HG03066 (cell line): ENCODE results near the gene KLK1.
A peak's percentile ranks its signal among the peaks of the same experiment; 100 is the strongest.

ENCODE experiments used
- ATAC-seq: cut with Tn5 transposase; IDR thresholded peaks from one replicate; pipeline ENCODE4 v1.9.1; 2021; ENCODE audit warnings: low read depth; ENCODE audit not compliant: unreplicated experiment

The KLK1 gene

DNA sequence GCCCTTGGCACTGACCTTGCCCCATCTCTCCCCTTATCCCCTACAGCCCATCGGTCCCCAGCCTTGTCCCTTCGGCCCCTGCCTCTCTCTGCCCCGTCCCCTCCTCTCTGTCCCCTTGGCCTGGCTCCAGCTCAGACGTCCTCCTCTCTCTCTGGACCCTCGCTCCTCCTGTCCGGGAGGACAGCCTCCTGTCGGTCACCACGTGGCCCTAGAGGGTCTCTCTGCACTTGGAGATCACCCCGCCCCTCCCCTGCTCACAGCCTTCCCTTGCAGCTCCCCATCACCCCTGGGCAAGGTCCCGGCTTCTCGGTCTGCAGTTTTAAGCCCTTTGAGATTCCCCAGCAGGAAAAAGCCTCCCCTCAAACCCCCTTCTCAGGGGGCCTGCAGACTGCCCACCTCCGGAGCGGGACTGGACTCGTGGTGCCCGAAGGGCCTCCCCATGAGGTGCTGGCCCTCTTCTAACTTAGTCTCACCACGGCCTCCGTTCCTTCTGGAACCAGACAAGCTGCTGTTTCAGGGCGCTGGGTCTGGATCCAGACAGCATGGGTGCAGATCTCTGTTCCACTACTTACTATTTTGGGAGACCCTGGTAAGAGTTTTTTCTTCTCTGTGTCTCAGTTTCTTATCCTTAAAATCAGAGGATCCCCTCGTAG lies 13.1 kb upstream of the KLK1 start:
- ATAC-seq, result no peak

DNA sequence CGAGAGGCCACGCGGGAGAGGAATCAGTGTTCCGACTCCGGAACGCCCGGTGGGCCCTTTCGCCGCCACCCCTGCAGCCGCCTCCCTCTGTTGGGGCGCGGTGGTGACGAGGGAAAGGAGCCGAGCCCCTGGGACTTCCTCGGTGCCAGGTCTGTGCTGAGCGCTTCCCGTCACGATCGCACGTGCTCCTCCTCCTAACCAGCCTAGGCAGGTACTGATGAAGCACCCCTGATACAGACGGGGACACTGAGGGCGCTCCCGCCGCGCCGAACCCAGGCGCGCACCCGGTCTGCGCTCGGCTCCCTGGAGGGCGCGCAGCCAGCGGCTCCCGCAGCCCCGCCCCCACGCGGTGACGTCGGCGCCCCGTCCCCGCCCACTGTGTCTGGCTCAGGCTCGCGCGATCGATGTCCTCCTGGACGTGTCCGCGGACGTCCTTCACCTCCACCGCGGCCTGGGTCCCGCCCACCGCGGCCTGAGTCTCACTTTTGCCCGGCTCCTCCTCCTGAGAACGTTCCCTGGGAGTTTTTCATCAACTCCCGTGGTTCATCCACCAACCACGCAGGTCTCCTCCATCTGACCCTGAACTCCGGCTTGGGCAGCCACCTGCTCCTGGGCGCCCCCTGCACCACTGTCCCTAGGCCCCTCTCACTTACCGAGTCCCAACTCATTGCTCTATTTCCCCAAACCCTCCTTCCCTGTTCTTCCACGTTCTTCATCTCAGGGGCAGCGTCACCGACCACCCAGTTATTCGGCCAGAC lies 12.4 kb upstream of the KLK1 start:
- ATAC-seq, result peak; percentile 82

GRCh38 chr19:50835103-50835784 lies 11.7 kb upstream of the KLK1 start:
- ATAC-seq, result no peak

- no peak for ATAC-seq
These were observed 10.2 kb upstream of the KLK1 start for GRCh38 chr19:50833802-50834167.

DNA sequence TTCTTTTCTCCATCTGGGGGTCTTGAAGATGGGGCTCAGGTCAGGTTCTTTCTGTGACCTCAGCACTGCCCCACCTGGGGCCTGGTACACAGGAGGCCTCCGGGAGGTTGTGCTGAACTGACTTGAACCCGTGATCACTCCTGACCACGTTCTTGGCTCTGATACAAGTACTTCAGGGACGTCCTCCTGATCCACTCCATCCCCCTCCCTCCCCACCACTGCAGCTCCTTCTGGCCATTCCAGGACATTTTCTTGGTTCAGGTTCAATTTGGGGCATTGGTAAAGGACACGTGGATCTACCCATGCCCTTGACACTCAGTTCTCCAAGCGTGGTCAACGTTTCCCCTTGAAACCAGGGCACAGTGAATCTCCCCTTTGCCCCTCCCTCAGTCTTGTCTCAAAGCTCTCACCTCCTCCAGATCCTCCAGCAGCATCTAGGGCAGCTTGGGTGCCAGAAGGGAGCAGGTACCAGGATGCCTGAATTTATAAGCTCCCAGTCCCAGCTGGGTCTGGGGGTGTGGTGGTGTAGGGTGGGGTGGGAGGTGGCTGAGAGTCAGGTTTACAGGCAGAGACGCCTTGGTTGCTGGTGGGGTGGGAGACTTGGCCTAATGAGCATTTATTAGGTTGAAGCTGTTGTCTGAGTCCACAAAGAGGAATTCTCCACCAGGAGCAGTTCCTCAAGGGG lies 9.7 kb upstream of the KLK1 start, which contains the start of gene KLK15:
Gene KLK15, minus strand, starts transcription at position 458 of the 685 bp plus-strand sequence. CDS start 2,082 bp downstream, outside the sequence.
- no peak for ATAC-seq

GRCh38 chr19:50832666-50833065 lies 9.1 kb upstream of the KLK1 start:
- no peak for ATAC-seq

DNA sequence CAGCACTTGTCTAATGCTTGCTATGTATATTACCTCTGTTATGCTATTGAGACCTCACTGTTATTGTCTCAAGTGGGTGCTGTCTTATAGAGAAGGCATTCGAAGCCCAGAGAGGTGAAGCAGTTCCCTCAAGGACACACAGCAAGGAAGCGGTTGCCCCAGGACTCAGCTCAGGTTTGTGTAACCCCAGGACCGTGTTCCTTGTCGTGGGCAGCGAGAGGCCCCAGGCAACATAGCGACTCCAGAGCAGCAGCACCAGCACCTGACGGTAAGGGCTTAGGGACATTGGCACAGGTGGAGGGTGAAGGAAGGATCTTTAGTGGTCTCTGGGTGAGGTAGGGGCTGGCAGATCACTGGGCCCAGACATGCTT lies 7.4 kb upstream of the KLK1 start:
- no peak for ATAC-seq

GRCh38 chr19:50830266-50831025 lies 6.9 kb upstream of the KLK1 start:
- ATAC-seq, result no peak

GRCh38 chr19:50829801-50830200 lies 6.2 kb upstream of the KLK1 start:
- ATAC-seq, result no peak

DNA sequence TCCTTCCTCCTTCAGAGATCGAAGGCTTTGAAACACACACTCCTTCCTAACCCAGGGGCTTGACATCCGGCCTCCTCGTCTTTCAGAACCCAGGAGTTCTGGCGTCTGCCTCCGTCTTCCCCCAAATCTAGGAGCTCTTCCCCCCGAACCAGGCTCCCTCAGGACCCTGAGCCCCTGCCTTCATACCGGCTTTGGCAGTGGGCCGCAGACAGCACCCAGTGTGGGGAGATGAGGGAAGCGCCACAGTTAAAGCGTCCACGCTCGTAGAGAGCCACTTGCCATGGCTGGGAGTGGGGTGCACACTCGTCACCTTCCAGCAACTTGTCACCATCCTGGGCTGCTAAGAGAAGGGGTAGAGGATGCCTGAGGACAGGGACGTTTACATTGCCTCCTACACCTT lies 3.9 kb upstream of the KLK1 start:
- ATAC-seq, result no peak

- ATAC-seq, result no peak
These were observed 3.1 kb upstream of the KLK1 start for GRCh38 chr19:50826492-50827240.

DNA sequence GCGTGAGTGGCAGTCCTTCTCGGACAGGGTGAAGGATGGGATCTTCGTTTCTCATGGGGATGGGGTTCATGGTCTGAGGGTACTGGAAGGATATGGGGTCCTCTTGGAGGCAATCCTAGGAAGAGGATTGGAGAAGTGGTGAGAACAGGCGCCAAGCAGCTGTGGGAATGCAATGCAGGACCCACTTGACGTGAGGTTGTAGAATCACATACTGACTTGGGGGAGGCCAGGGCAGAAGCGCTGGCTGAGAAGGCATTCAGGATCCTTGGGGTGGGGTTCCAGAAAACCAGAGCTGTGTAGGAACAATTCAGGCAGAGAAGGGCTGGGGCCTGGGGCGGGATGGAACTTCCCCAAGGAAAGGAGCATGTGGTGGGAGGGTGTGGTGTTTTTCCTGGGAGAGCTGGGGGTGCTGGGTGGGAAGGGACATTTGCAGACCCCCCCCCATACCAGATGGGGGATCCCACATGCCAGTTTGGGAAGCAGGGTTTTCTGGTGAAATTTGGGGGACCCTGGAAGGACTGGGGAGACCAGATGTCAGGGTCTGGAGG lies 852 bp downstream of the KLK1 start:
- no peak for ATAC-seq

DNA sequence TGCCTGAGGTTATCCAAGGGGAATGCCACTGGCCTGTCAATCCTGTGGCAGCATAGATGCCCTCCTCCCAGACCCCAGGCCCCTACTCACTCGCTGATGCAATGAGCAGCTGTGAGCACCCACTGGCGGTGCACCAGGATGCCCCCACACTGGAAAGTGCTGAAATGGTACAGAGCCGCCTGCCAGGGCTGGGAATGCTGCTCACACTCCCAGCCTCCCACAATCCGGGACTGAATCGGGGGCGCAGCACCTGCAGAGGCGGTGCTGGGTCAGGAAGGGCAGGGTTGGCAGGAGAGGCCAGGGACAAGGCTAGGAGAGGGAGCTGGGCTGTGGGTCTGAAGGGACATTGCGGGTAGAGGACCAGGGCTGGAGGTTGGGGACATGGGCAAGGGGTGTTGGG lies 2.0 kb downstream of the KLK1 start:
- ATAC-seq, result no peak

GRCh38 chr19:50821248-50821612 lies 2.4 kb downstream of the KLK1 start:
- ATAC-seq, result no peak

DNA sequence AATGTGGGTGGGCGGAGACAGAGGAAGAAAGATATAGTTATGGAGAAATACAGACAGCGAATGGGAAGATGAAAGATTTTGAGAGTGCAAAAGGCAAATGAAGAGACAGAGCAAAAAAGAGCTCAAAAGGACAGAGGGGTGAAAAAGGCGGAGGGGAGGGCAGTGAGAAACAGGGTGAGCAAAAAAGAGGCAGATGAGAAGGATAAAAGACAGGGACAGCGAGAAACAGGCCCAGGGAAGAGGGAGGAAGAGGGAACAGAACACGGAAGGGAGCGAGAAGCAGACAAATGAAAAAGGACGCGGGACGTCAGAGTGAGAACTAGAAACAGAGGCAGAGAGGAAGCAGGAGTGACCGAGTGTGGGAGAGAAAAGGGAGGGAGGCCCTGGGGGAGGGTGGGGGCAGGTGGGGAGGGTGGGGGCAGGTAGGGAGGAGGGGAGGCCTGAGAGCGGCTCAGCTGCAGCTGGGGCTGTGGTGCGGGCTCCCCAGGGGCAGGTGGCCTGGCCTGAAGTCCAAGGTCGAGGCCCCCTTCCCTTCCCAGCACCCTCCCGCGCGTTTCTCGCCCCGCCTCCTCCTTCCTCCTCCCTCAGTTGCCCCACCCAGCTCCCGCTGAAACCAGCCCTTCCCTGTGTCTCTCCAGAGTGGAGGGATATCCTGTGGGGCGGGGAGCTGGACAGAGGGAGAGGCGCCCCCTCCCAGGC lies 2.9 kb downstream of the KLK1 start:
- no peak for ATAC-seq

DNA sequence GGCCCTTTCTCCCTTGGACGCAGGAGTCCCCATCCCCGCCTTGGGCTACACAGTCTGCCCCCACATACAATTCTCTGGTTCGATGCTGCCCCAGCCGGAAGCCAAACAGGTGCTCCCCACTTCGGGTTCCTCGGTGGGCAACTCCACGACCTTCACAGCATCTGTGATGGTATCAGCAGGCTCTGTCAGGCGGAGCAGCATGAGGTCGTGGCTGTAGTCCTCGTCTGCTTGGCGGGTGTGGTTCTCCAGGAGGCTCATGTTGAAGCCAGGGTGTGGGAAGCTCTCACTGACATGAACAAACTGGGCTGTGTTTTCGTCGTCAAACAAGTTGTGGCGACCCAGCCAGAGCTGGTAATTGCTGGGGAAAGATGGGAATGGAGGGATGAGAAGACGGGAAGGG lies 3.5 kb downstream of the KLK1 start:
- no peak for ATAC-seq

- ATAC-seq, result no peak
These were observed 4.0 kb downstream of the KLK1 start for GRCh38 chr19:50819636-50820035.

- no peak for ATAC-seq
These were observed 4.6 kb downstream of the KLK1 start for GRCh38 chr19:50818859-50819472.
